H1 (cell line): ENCODE data around the gene TMEM238. TPM values are rescaled to one million over a fixed set of nuclear protein-coding genes. Genes with fewer than 3 reads are reported as not detected.
A peak's percentile ranks its signal among the peaks of the same experiment; 100 is the strongest.

ENCODE experiments used
- CTCF ChIA-PET: fragments of 300-600 bp; sonication (Branson Sonifier 250); formaldehyde crosslinking; loops from one replicate; lab custom pipeline; 2021; ENCODE audit not compliant: partially characterized antibody; lab: Charles Lee
- POLR2A ChIA-PET: fragments of 300-600 bp; sonication (Branson Sonifier 250); formaldehyde crosslinking; loops from one replicate; lab custom pipeline; 2021; ENCODE audit warnings: inconsistent platforms; ENCODE audit not compliant: partially characterized antibody; lab: Charles Lee
- DNase-seq, 2 experiments: peaks; one replicate each; pipeline versions ENCODE4 v3.0.0 to v3.0.0-alpha.2; 2010 to 2022; ENCODE audit warnings: low spot score in 2 of 2, low read depth in 1 of 2, mixed read lengths in 1 of 2
- FAIRE-seq: peaks from 2 replicates; lab custom pipeline; 2011; peaks lifted over from hg19 to GRCh38; lab: Jason Lieb, UNC
- H2AFZ ChIP-seq: 2 replicates; pipeline ENCODE4 v1.8.1; 2012; ENCODE audit warnings: low read length, inconsistent platforms
- H2AK5ac ChIP-seq: 2 replicates; pipeline ENCODE4 v1.6.1; 2013; ENCODE audit warnings: low read depth, low read length
- H2BK120ac ChIP-seq: replicated peaks from 2 replicates; pipeline ENCODE3; 2013; ENCODE audit warnings: low read depth, low read length, inconsistent platforms
- H2BK12ac ChIP-seq: 2 replicates; pipeline ENCODE4 v1.6.1; 2013; ENCODE audit warnings: low read depth, low read length
- H2BK15ac ChIP-seq: 2 replicates; pipeline ENCODE4 v1.6.1; 2013; ENCODE audit warnings: low read length
- H2BK20ac ChIP-seq: 2 replicates; pipeline ENCODE4 v1.6.1; 2013; ENCODE audit warnings: low read length
- H2BK5ac ChIP-seq: 2 replicates; pipeline ENCODE4 v1.6.1; 2013; ENCODE audit warnings: low read depth, low read length
- H3K14ac ChIP-seq: 2 replicates; pipeline ENCODE4 v1.6.1; 2013; ENCODE audit warnings: inconsistent platforms; ENCODE audit not compliant: insufficient read length
- H3K18ac ChIP-seq: 2 replicates; pipeline ENCODE4 v1.6.1; 2013; ENCODE audit warnings: low read length; ENCODE audit errors: extremely low read depth
- H3K23ac ChIP-seq: 2 replicates; pipeline ENCODE4 v1.6.1; 2013; ENCODE audit warnings: inconsistent platforms; ENCODE audit not compliant: insufficient read length
- H3K23me2 ChIP-seq: 2 replicates; pipeline ENCODE4 v1.6.1; 2013; ENCODE audit warnings: low read depth, low read length
- H3K27ac ChIP-seq: 2 replicates; pipeline ENCODE4 v1.6.1; 2011; ENCODE audit warnings: low read depth, low read length, inconsistent platforms
- H3K27me3 ChIP-seq, 4 experiments: replicated peaks in 1 of 4; 1 replicate in 1 of 4; 2 replicates in 3 of 4; pipeline versions ENCODE4 v1.6.1 to v1.8.1; 2011 to 2013; ENCODE audit warnings: low read length in 3 of 4, mild to moderate bottlenecking in 3 of 4, inconsistent platforms in 2 of 4, mixed read lengths in 2 of 4, moderate library complexity in 1 of 4; ENCODE audit not compliant: control insufficient read depth in 3 of 4, insufficient read depth in 3 of 4; ENCODE audit errors: extremely low read depth in 1 of 4
- H3K36me3 ChIP-seq, 4 experiments: 2 replicates each; pipeline versions ENCODE4 v1.6.1 to v1.8.1; 2011 to 2013; ENCODE audit warnings: mild to moderate bottlenecking in 4 of 4, low read length in 3 of 4, moderate library complexity in 2 of 4, control low read depth in 1 of 4, inconsistent platforms in 1 of 4; ENCODE audit not compliant: insufficient read depth in 4 of 4, control insufficient read depth in 2 of 4
- H3K4ac ChIP-seq: replicated peaks from 2 replicates; pipeline ENCODE3; 2013; ENCODE audit warnings: low read length, low read depth, mixed read lengths, inconsistent platforms; ENCODE audit not compliant: insufficient read length
- H3K4me1 ChIP-seq, 4 experiments: replicated peaks in 1 of 4; 1 replicate in 1 of 4; 2 replicates in 3 of 4; pipeline versions ENCODE4 v1.6.1 to v1.8.1; 2011 to 2013; ENCODE audit warnings: low read length in 3 of 4, inconsistent platforms in 2 of 4, mixed read lengths in 1 of 4; ENCODE audit not compliant: insufficient read depth in 4 of 4, control insufficient read depth in 3 of 4
- H3K4me2 ChIP-seq, 2 experiments: 2 replicates each; pipeline versions ENCODE4 v1.6.1 to v1.8.1; 2011 to 2013; ENCODE audit warnings: low read depth in 2 of 2, low read length in 2 of 2, control low read depth in 1 of 2, inconsistent platforms in 1 of 2, mild to moderate bottlenecking in 1 of 2; ENCODE audit not compliant: insufficient read depth in 1 of 2
- H3K4me3 ChIP-seq, 4 experiments: fragments of 200-600, 300-600 bp in 1 of 4; sonication (generic), shearing (Covaris generic), sonication (Bioruptor Twin) in 1 of 4; 2 replicates each; pipeline versions ENCODE4 v1.5.1 to v1.8.1; 2011 to 2016; ENCODE audit warnings: low read length in 4 of 4, low read depth in 3 of 4, control low read depth in 2 of 4, inconsistent platforms in 2 of 4, mild to moderate bottlenecking in 2 of 4, mixed read lengths in 1 of 4, moderate library complexity in 1 of 4; ENCODE audit not compliant: insufficient read depth in 2 of 4; ENCODE audit errors: extremely low read depth in 1 of 4
- H3K56ac ChIP-seq: replicated peaks from 2 replicates; pipeline ENCODE3; 2013; ENCODE audit warnings: low read depth, mild to moderate bottlenecking, mixed read lengths, low read length, inconsistent platforms; ENCODE audit not compliant: insufficient read length
- H3K79me1 ChIP-seq: 2 replicates; pipeline ENCODE4 v1.6.1; 2013; ENCODE audit warnings: low read depth, low read length, control low read depth
- H3K79me2 ChIP-seq, 2 experiments: 2 replicates each; pipeline versions ENCODE4 v1.6.1 to v1.8.1; 2012 to 2013; ENCODE audit warnings: low read length in 2 of 2, mild to moderate bottlenecking in 2 of 2, inconsistent platforms in 1 of 2; ENCODE audit not compliant: insufficient read depth in 2 of 2, control insufficient read depth in 1 of 2
- H3K9ac ChIP-seq, 4 experiments: replicated peaks in 1 of 4; 1 replicate in 1 of 4; 2 replicates in 3 of 4; pipeline versions ENCODE4 v1.6.1 to v1.8.1; 2011 to 2013; ENCODE audit warnings: low read depth in 3 of 4, low read length in 3 of 4, control low read depth in 2 of 4, mild to moderate bottlenecking in 2 of 4, moderate library complexity in 2 of 4, inconsistent platforms in 1 of 4; ENCODE audit errors: extremely low read depth in 1 of 4
- H3K9me3 ChIP-seq, 2 experiments: 2 replicates each; pipeline versions ENCODE4 v1.6.1 to v1.8.1; 2012 to 2013; ENCODE audit warnings: mild to moderate bottlenecking in 2 of 2, moderate library complexity in 2 of 2, control low read depth in 1 of 2, inconsistent platforms in 1 of 2, low read depth in 1 of 2, low read length in 1 of 2, mixed read lengths in 1 of 2; ENCODE audit not compliant: insufficient read depth in 2 of 2
- H4K20me1 ChIP-seq, 2 experiments: replicated peaks in 1 of 2; 2 replicates each; pipeline versions ENCODE3 to v1.8.1; 2011 to 2013; ENCODE audit warnings: inconsistent platforms in 2 of 2, low read length in 2 of 2, mild to moderate bottlenecking in 1 of 2; ENCODE audit not compliant: insufficient read depth in 2 of 2, control insufficient read depth in 1 of 2
- H4K5ac ChIP-seq: 2 replicates; pipeline ENCODE4 v1.6.1; 2013; ENCODE audit warnings: low read length, low read depth, mixed read lengths, inconsistent platforms; ENCODE audit not compliant: insufficient read length
- H4K8ac ChIP-seq: 2 replicates; pipeline ENCODE4 v1.8.0; 2013; ENCODE audit warnings: mild to moderate bottlenecking, moderate library complexity, low read length, inconsistent platforms; ENCODE audit not compliant: insufficient read depth; ENCODE audit errors: extremely low read depth
- H4K91ac ChIP-seq: replicated peaks from 2 replicates; pipeline ENCODE3; 2013; ENCODE audit warnings: low read length, mixed read lengths, inconsistent platforms; ENCODE audit not compliant: insufficient read length
- ASH2L ChIP-seq: fragments of 200-600, 300-600 bp; sonication (generic); IDR thresholded peaks from one replicate; pipeline ENCODE4 v1.7.1; 2017; ENCODE audit warnings: low read length
- CEBPB ChIP-seq: IDR thresholded peaks from 2 replicates; pipeline ENCODE4 v1.6.1; 2012; ENCODE audit warnings: low read depth, low read length
- CTCF ChIP-seq, 3 experiments: IDR thresholded peaks; 1 replicate in 2 of 3; 2 replicates in 1 of 3; pipeline versions ENCODE4 v1.5.1 to v1.6.1; 2011; ENCODE audit warnings: low read length in 3 of 3, mild to moderate bottlenecking in 3 of 3, inconsistent platforms in 2 of 3, low read depth in 1 of 3, moderate library complexity in 1 of 3; ENCODE audit not compliant: insufficient read depth in 1 of 3; ENCODE audit errors: control extremely low read depth in 1 of 3
- WGBS, 2 experiments: shearing (Covaris generic) in 1 of 2; methylation state at CpG; one replicate each; pipeline versions ENCODE4 v1.1.6 to v1.1.7; 2013 to 2015; ENCODE audit warnings: low lambda C conversion rate in 2 of 2, mixed read lengths in 2 of 2, inconsistent platforms in 1 of 2, low coverage in 1 of 2, missing lambda C conversion rate in 1 of 2; ENCODE audit not compliant: insufficient replicate concordance in 2 of 2, insufficient coverage in 1 of 2, insufficient read length in 1 of 2; ENCODE audit errors: extremely low coverage in 1 of 2, missing lambda C conversion rate in 1 of 2; 5-methylcytosine and 5-hydroxymethylcytosine counted together
- polyA plus RNA-seq, 7 experiments: library from polyadenylated mRNA; depleted of rRNA in 3 of 7; stranded (reverse) in 5 of 7; unstranded in 2 of 7; fragments of >200 nt in 5 of 7; fragments of 200-250 nt in 2 of 7; gene quantifications; 1 replicate in 5 of 7; 2 replicates in 1 of 7; 4 replicates in 1 of 7; pipeline versions ENCODE4 v1.2.1 to v1.2.3, GENCODE V29; 2011 to 2013; ENCODE audit warnings: missing spikeins in 2 of 7, mixed read lengths in 2 of 7
- total RNA-seq: library from RNA; stranded (reverse); fragmentation: NEBNext Ultra II Directional; extraction: Animal tissue kit (Norgen Biotek cat#: 25700); gene quantifications from 2 replicates; pipeline ENCODE4 v1.2.1, GENCODE V29; 2021

The TMEM238 gene
- total and polyA plus RNA-seq, 2 of the 8 experiments (the other 6 are each of a cell fraction or from before 2014, with no cell fraction given) = 0.53 to 3.8 TPM

GRCh38 chr19:55362174-55362989, 21.7 kb downstream of the TMEM238 start:
- no peak overlapping the region for H3K4me2 ChIP-seq
- peak overlapping the region; percentile 82; the same call in 1 of the 2 replicates for H2AK5ac ChIP-seq
- no peaks in the 10 kb centered on the region for H4K20me1 ChIP-seq
- no peak for TF ChIP-seq CTCF (IDR thresholded peaks at IDR 0.05; ENCODE audit: control extremely low read depth in 1 of 3, insufficient read depth in 1 of 3, low read depth in 1 of 3, low read length in 3 of 3)
- no peak for TF ChIP-seq CEBPB
- no peak for TF ChIP-seq ASH2L
- H2BK120ac ChIP-seq = no peak overlapping the region
- H3K23ac ChIP-seq = no peak overlapping the region
- WGBS, 2 experiments = 86% methylated on average over 21 of the region's 38 CpGs; no CpG with 5 or more reads in 1 of the 2 experiments
- H3K36me3 ChIP-seq = no peaks in the 10 kb centered on the region
- H2BK12ac ChIP-seq = peak overlapping the region; percentile 50; the same call in 1 of the 2 replicates
- H3K79me1 ChIP-seq = no peaks in the 10 kb centered on the region
- peak overlapping the region; percentile 72; the same call in 1 of the 2 replicates for H2BK15ac ChIP-seq
- FAIRE-seq (no peak), DNase-seq (no peak)
- H2AFZ ChIP-seq = no peak overlapping the region
- no peak overlapping the region for H3K4me3 ChIP-seq
- H3K9me3 ChIP-seq = no peaks in the 10 kb centered on the region
- no peaks in the 10 kb centered on the region for H3K23me2 ChIP-seq
- H4K5ac ChIP-seq = peak overlapping the region; percentile 15
- peaks cover 0 to 10% (median 8%) of the 10 kb centered on the region in 4 experiments; a peak in 6 of 7 replicates for H3K4me1 ChIP-seq
- no peak overlapping the region; the same call in 1 of the 2 replicates for H2BK5ac ChIP-seq
- peaks cover 0 to 11% (median 7%) of the 10 kb centered on the region in 4 experiments; a peak in 4 of 7 replicates for H3K27me3 ChIP-seq
- H3K27ac ChIP-seq = no peak overlapping the region
- no peak overlapping the region for H3K56ac ChIP-seq
- H3K4ac ChIP-seq = no peak overlapping the region
- POLR2A ChIA-PET = interaction anchor here (0.6 to 6.1 kb wide), 16 partner anchors 10 to 45 kb away, joined by 3 to 30 read pairs (median 4); partner anchors contain the start of genes KMT5C, TMEM190, TMEM238 and UBE2S
- H3K18ac ChIP-seq = no peak overlapping the region; the same call in 1 of the 2 replicates
- CTCF ChIA-PET = interaction anchor here (0.7 to 2.5 kb wide), 4 partner anchors 10 to 217 kb away, joined by 3 to 11 read pairs (median 4); no protein-coding TSS in a partner anchor
- no peak overlapping the region for H3K9ac ChIP-seq
- H3K79me2 ChIP-seq = no peaks in the 10 kb centered on the region
- peak overlapping the region; percentile 96 for H4K8ac ChIP-seq
- H4K91ac ChIP-seq = no peak overlapping the region
- no peak overlapping the region for H2BK20ac ChIP-seq
- no peak overlapping the region for H3K14ac ChIP-seq
